DOHH2 (cell line): ENCODE measurements around the gene ETS1.
A peak's percentile ranks its signal among the peaks of the same experiment; 100 is the strongest.

Source experiments
- H3F3A ChIP-seq: fragments of 200-600 bp; sonication (generic), shearing (Covaris generic); 2 replicates; pipeline ENCODE4 v1.6.0; 2016; ENCODE audit warnings: antibody characterized with exemption, mild to moderate bottlenecking; ENCODE audit not compliant: control insufficient read depth, insufficient read depth
- H3K27ac ChIP-seq: fragments of 200-600 bp; sonication (generic); 2 replicates; pipeline ENCODE4 v1.5.1; 2014; ENCODE audit warnings: low read depth, mild to moderate bottlenecking, low read length, moderate library complexity
- H3K27me3 ChIP-seq: fragments of 200-600 bp; sonication (generic); 2 replicates; pipeline ENCODE4 v1.6.1; 2014; ENCODE audit warnings: mild to moderate bottlenecking, low read length, mixed read lengths; ENCODE audit not compliant: control insufficient read depth
- H3K36me3 ChIP-seq: fragments of 200-600 bp; sonication (generic); 2 replicates; pipeline ENCODE4 v1.6.1; 2014; ENCODE audit warnings: mild to moderate bottlenecking, low read length, moderate library complexity, mixed read lengths; ENCODE audit not compliant: control insufficient read depth
- H3K4me1 ChIP-seq: fragments of 200-600 bp; sonication (generic); 2 replicates; pipeline ENCODE4 v1.6.1; 2014; ENCODE audit warnings: mild to moderate bottlenecking, low read length, mixed read lengths; ENCODE audit not compliant: control insufficient read depth
- H3K4me2 ChIP-seq: fragments of 200-600 bp; sonication (generic); 2 replicates; pipeline ENCODE4 v1.6.0; 2014; ENCODE audit warnings: mild to moderate bottlenecking, low read length, moderate library complexity
- H3K4me3 ChIP-seq: fragments of 200-600 bp; sonication (generic); 2 replicates; pipeline ENCODE4 v1.5.1; 2014; ENCODE audit warnings: mild to moderate bottlenecking, low read length, mixed read lengths
- H3K79me2 ChIP-seq: fragments of 200-600 bp; sonication (generic); 2 replicates; pipeline ENCODE4 v1.6.1; 2014; ENCODE audit warnings: mild to moderate bottlenecking, low read length, mixed read lengths; ENCODE audit not compliant: control insufficient read depth
- H3K9me2 ChIP-seq: fragments of 200-600 bp; sonication (generic); replicated peaks from 2 replicates; pipeline ENCODE4 v1.6.1; 2014; ENCODE audit warnings: mild to moderate bottlenecking, low read length, mixed read lengths; ENCODE audit not compliant: control insufficient read depth
- H3K9me3 ChIP-seq: fragments of 200-600 bp; sonication (generic); 2 replicates; pipeline ENCODE4 v1.6.1; 2014; ENCODE audit warnings: antibody characterized with exemption, low read length, mixed read lengths; ENCODE audit not compliant: control insufficient read depth, insufficient read depth
- H4K20me1 ChIP-seq: fragments of 200-600 bp; sonication (generic); 2 replicates; pipeline ENCODE4 v1.6.0; 2014; ENCODE audit warnings: low read depth, mild to moderate bottlenecking, antibody characterized with exemption, low read length, moderate library complexity; ENCODE audit not compliant: control insufficient read depth, insufficient read depth
- EZH2phosphoT487 ChIP-seq: fragments of 200-600 bp; sonication (generic); IDR thresholded peaks from 2 replicates; pipeline ENCODE4 v1.6.1; 2017; ENCODE audit warnings: borderline replicate concordance, mild to moderate bottlenecking, antibody characterized with exemption, low read length, moderate library complexity, mixed read lengths
- TF ChIP-seq, protein P1 (sequence below): fragments of 200-600 bp; sonication (generic); IDR thresholded peaks from one replicate; pipeline ENCODE4 v1.5.1; 2014; ENCODE audit warnings: antibody characterized with exemption, mild to moderate bottlenecking, low read depth, low read length; ENCODE audit not compliant: poor library complexity, severe bottlenecking

The ETS1 gene

DNA sequence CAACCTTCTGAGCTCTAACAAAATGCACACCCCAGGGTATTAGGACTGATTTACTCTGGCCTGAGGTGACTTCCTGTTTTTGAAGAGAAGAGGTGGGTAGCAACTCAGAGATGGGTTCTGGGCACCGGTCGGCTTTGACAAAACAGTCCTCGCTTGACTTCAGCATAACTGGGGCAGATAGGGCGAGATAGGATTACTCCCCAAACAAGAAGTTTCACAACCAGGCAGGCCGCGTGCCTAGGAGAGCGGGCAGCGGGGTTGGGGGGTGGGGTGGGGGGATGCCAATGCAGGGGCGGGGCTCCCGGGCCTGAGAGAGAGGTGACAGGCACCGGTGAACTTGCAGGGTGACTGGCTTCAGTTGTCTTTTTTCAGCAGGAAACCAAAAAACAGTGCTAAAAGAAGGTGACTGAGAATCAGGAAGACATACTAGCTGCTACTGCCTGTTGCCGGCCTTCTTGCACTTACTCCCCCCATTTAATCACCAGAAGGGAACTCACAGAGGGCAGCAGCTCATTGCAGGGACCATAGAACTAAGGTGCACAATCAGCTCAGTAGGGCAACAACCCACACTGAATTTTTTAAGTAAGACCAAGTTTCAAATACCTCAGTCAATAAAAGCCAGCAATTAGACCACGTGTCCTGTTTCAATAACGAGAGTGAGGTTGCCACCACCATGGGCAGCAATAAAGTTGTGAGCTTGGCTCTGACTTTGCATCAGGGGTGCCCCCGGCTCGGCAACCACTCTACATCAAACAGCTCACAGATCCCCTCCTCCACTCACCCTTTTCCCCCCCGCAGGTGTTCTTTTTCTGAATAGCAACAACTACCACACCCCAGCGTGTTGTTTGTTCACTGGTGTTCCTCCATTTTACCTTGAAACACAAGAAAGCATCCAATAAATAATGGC is 37.2 kb upstream of the ETS1 start:
- Histone ChIP-seq H3K36me3 (peaks cover 16% of the 10 kb centered on the region), H4K20me1 (no peaks in the 10 kb centered on the region), H3K27ac (peak overlapping the region; percentile 98), H3K4me2 (peak overlapping the region; percentile 82), H3K27me3 (no peaks in the 10 kb centered on the region), H3K79me2 (peaks cover 20% of the 10 kb centered on the region), H3K4me1 (peaks cover 100% of the 10 kb centered on the region), H3F3A (peaks cover 52% of the 10 kb centered on the region), H3K9me3 (no peaks in the 10 kb centered on the region), H3K4me3 (peak overlapping the region; percentile 62), H3K9me2 (no peaks in the 10 kb centered on the region)
- no peak for TF ChIP-seq EZH2phosphoT487
- TF ChIP-seq, protein P1, sequence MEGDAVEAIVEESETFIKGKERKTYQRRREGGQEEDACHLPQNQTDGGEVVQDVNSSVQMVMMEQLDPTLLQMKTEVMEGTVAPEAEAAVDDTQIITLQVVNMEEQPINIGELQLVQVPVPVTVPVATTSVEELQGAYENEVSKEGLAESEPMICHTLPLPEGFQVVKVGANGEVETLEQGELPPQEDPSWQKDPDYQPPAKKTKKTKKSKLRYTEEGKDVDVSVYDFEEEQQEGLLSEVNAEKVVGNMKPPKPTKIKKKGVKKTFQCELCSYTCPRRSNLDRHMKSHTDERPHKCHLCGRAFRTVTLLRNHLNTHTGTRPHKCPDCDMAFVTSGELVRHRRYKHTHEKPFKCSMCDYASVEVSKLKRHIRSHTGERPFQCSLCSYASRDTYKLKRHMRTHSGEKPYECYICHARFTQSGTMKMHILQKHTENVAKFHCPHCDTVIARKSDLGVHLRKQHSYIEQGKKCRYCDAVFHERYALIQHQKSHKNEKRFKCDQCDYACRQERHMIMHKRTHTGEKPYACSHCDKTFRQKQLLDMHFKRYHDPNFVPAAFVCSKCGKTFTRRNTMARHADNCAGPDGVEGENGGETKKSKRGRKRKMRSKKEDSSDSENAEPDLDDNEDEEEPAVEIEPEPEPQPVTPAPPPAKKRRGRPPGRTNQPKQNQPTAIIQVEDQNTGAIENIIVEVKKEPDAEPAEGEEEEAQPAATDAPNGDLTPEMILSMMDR: no peak

DNA sequence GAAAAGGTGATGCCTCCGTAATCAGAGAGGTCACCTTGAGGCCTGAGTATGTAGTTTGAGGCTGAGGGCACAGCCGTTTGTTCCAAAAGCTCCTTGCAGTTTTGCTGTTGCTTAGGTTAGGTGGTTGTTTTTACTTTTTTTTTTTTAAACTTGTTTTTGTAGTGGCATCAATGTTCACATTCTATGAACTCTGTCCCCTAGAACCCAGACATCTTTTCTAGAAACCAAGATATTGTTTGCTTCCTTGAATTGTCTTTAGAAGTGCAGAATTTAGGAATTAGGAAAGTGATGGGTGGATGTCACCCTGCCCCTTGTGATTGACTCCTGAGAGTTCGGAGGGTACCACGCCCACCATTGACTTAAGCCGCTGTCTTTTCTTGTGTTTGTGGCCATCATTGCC is 35.7 kb upstream of the ETS1 start:
- no peaks in the 10 kb centered on the region for H3K9me3 ChIP-seq
- 0 out of 2 replicates have a peak overlapping the region, but pooled peaks have one; percentile 8 for H3K4me3 ChIP-seq
- no peaks in the 10 kb centered on the region for H4K20me1 ChIP-seq
- H3K36me3 ChIP-seq: peaks cover 16% of the 10 kb centered on the region
- H3K79me2 ChIP-seq: peaks cover 15% of the 10 kb centered on the region
- peak overlapping the region; percentile 53 for H3K4me2 ChIP-seq
- no peaks in the 10 kb centered on the region for H3K9me2 ChIP-seq
- H3K4me1 ChIP-seq: peaks cover 100% of the 10 kb centered on the region
- H3K27me3 ChIP-seq: no peaks in the 10 kb centered on the region
- H3K27ac ChIP-seq: peak overlapping the region; percentile 98
- no peak for TF ChIP-seq EZH2phosphoT487
- TF ChIP-seq, protein P1: no peak
- H3F3A ChIP-seq: peaks cover 42% of the 10 kb centered on the region

DNA sequence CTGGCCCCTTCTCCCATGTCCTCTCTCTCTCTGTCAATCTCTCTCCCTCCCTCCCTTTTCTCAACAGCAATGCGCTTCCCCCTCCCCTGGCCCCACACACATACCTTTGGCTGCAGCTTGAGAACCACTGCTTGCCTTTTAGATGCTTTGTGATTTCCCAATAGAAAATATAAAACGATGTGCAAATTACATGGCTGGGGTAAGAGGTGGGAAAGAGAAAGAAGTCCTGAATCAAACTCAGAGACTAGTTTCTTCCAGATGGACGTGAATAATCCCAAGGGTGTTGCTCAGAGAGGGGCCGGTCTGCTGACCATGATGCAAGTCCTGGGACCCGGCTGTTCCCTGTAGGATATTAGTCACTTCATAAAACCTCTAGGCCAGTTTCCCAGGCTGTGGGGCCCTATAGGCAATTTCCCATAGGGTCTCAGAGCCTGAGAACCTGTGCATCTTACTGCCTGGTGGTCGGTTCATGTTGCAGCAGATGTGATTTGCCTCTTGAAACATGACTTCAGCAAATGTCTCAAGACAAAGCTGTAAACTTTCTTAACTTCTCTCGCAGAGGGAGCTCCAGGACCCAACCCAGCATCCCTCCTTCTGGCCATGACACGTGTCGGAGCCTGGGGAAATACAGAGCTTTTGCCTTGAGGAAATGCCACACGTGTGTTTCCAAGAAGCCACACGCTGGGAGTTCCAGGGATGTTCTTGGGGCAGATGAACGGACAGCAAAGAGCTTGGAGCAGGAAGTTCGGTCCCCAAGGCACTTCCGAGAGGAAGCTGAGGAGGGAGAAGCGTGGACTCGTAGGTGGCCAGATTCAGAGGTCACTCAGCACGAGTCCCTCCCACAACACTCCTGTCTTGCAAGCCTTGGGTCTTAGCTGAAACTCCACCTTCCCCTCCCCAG is 34.5 kb upstream of the ETS1 start:
- Histone ChIP-seq H3K27ac (peak overlapping the region; percentile 98), H4K20me1 (no peaks in the 10 kb centered on the region), H3K4me1 (peaks cover 100% of the 10 kb centered on the region), H3K36me3 (peaks cover 13% of the 10 kb centered on the region), H3K4me3 (peak overlapping the region; percentile 30), H3K4me2 (peak overlapping the region; percentile 53), H3K9me3 (no peaks in the 10 kb centered on the region), H3K9me2 (no peaks in the 10 kb centered on the region), H3K79me2 (peaks cover 4% of the 10 kb centered on the region; the same call in 1 of the 2 replicates), H3K27me3 (no peaks in the 10 kb centered on the region), H3F3A (peaks cover 39% of the 10 kb centered on the region)
- TF ChIP-seq, protein P1: no peak
- no peak for TF ChIP-seq EZH2phosphoT487
